ENCODE data around the gene MT1G. TPM values are rescaled to one million over a fixed set of nuclear protein-coding genes. Genes with fewer than 3 reads are reported as not detected.

Gene MT1G
- total RNA-seq, 1 experiment from 2014 or later: 23.4 TPM

DNA sequence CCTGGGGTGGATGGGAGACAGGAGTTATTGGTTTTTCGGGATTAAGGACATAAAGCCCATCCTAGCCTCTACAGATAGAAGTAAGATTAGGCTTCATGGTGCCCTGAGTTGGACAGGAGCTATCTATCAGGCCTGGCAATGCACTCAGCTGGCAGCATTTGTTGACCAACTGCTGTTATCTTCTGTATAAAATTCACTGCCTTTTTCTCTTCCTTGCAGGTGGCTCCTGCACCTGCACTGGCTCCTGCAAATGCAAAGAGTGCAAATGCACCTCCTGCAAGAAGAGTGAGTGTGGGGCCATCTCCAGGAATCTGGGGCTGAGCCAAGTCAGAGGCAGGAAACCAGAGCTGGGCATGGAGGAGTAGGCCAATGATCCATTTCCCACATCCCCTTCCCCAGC lies 28.8 kb downstream of the MT1G start:
- H2BK15ac ChIP-seq (ENCODE audit: low read depth, low read length): no peak overlapping the region
- no peak overlapping the region for H2BK120ac ChIP-seq (ENCODE audit: low read depth, low read length, poor library complexity, severe bottlenecking)
- no peak for TF ChIP-seq CTCF (conservative IDR thresholded peaks at IDR 0.05)
- H4K8ac ChIP-seq (replicated peaks; ENCODE audit: insufficient read length, low read depth, low read length): no peak overlapping the region
- Mint-ChIP-seq H3K4me3 (no peak overlapping the region), H3K9me3 (peaks cover 0 to 5% of the 10 kb centered on the region in 2 experiments; a peak in 2 of 5 replicates), H3K27ac (peak overlapping the region in 1 of 3 experiments; percentile 48; a peak in 1 of 7 replicates), H3K4me1 (peaks cover 23 to 41% of the 10 kb centered on the region in 2 experiments), H3K36me3 (ENCODE audit: insufficient read depth in 1 of 3, low read depth in 3 of 3) (no peaks in the 10 kb centered on the region; a peak in 1 of 7 replicates), H3K27me3 (ENCODE audit: low read depth) (peaks cover 99% of the 10 kb centered on the region)
- no peaks in the 10 kb centered on the region for H4K20me1 ChIP-seq (ENCODE audit: control insufficient read depth, insufficient read depth, insufficient read length)
- no peak overlapping the region for H3K56ac ChIP-seq (ENCODE audit: insufficient read length, low read depth, low read length)
- no peak overlapping the region for H3K4ac ChIP-seq (ENCODE audit: low read depth, low read length)
- H3K79me1 ChIP-seq (ENCODE audit: insufficient read depth, low read depth, low read length, poor library complexity, severe bottlenecking): no peaks in the 10 kb centered on the region
- H3K79me2 ChIP-seq (ENCODE audit: insufficient read depth, low read length): no peaks in the 10 kb centered on the region
- H3K4me1 ChIP-seq (ENCODE audit: insufficient read depth, low read length): no peaks in the 10 kb centered on the region
- H3K9ac ChIP-seq (ENCODE audit: extremely low read depth, insufficient read length, low read length): no peak overlapping the region
- H3K4me2 ChIP-seq (ENCODE audit: insufficient read depth, insufficient read length, low read length): no peak overlapping the region
- peaks cover 6% of the 10 kb centered on the region for H3K23me2 ChIP-seq (ENCODE audit: insufficient read length, low read depth, low read length, poor library complexity, severe bottlenecking)
- H3K9me3 ChIP-seq (ENCODE audit: control insufficient read depth, low read depth, low read length): no peaks in the 10 kb centered on the region
- no peak overlapping the region for H2BK5ac ChIP-seq (ENCODE audit: insufficient read length, low read length)
- H3K27ac ChIP-seq (ENCODE audit: insufficient read length, low read depth, low read length): no peak overlapping the region
- H2BK20ac ChIP-seq (ENCODE audit: low read depth, low read length, poor library complexity, severe bottlenecking): no peak overlapping the region
- H4K91ac ChIP-seq (ENCODE audit: insufficient read length, low read depth, low read length): no peak overlapping the region
- H2AK5ac ChIP-seq (ENCODE audit: insufficient read length, low read length): no peak overlapping the region
- H3K14ac ChIP-seq (ENCODE audit: insufficient read depth, low read length): no peak overlapping the region
- WGBS (ENCODE audit: extremely low coverage, insufficient read length, low lambda C conversion rate): no CpG with 5 or more reads among the region's 1 CpG
- no peak overlapping the region for H3K23ac ChIP-seq (ENCODE audit: insufficient read length, low read depth, low read length)
- no peak overlapping the region for H2AFZ ChIP-seq (ENCODE audit: low read length)
- peaks cover 92% of the 10 kb centered on the region for H3K27me3 ChIP-seq (ENCODE audit: insufficient read depth, low read length)
- H3T11ph ChIP-seq (ENCODE audit: low read length): no peak overlapping the region
- DNase-seq: no peak
- H3K18ac ChIP-seq (ENCODE audit: insufficient read length, low read depth, low read length): no peak overlapping the region
- H2BK12ac ChIP-seq (ENCODE audit: insufficient read length, low read depth, low read length): no peak overlapping the region
- H4K5ac ChIP-seq (ENCODE audit: insufficient read length, low read depth, low read length): no peak overlapping the region

Data from H9 (cell line).